Endothelial cell of umbilical vein (primary cell): ENCODE results near the gene TMEM108. TPM values are rescaled to one million over a fixed set of nuclear protein-coding genes. Genes with fewer than 3 reads are reported as not detected.

ENCODE experiments used
- BruUV-seq: library from RNA; stranded (reverse); fragments of 400-500 nt; replicated peaks from 2 replicates; lab custom pipeline; 2021; lab: Mats Ljungman, UMichigan
- CTCF ChIA-PET: fragments of 300-600, 350-600 bp; sonication (Branson Sonifier 250); formaldehyde crosslinking; loops from one replicate; lab custom pipeline; 2021; ENCODE audit warnings: antibody characterized with exemption, inconsistent platforms; lab: Charles Lee
- POLR2A ChIA-PET: fragments of 300-600, 350-600 bp; sonication (Branson Sonifier 250); formaldehyde crosslinking; loops from one replicate; lab custom pipeline; 2021; ENCODE audit warnings: antibody characterized with exemption, inconsistent platforms; lab: Charles Lee
- DNase-seq: peaks from one replicate; pipeline ENCODE4 v3.0.0-alpha.2; 2011; ENCODE audit warnings: low read depth, low spot score
- FAIRE-seq: peaks from 2 replicates; lab custom pipeline; 2011; peaks lifted over from hg19 to GRCh38; lab: Jason Lieb, UNC
- H2AFZ ChIP-seq: 2 replicates; pipeline ENCODE4 v1.6.0; 2012; ENCODE audit warnings: low read depth, low read length, control low read depth, inconsistent platforms
- H3K27ac ChIP-seq: 2 replicates; pipeline ENCODE4 v1.5.1; 2011; ENCODE audit warnings: low read depth, mild to moderate bottlenecking, control low read depth, low read length, moderate library complexity; ENCODE audit not compliant: insufficient read depth
- H3K27me3 ChIP-seq, 2 experiments: 2 replicates each; pipeline versions ENCODE4 v1.6.0 to v1.6.1; 2011; ENCODE audit warnings: low read length in 2 of 2, mixed read lengths in 1 of 2; ENCODE audit not compliant: control insufficient read depth in 2 of 2, insufficient read depth in 2 of 2
- H3K36me3 ChIP-seq, 2 experiments: 2 replicates in 1 of 2; 3 replicates in 1 of 2; pipeline ENCODE4 v1.5.1; 2011; ENCODE audit warnings: low read length in 2 of 2, mild to moderate bottlenecking in 1 of 2, moderate library complexity in 1 of 2; ENCODE audit not compliant: control insufficient read depth in 2 of 2, insufficient read depth in 2 of 2; ENCODE audit errors: extremely low read depth in 1 of 2
- H3K4me1 ChIP-seq: 3 replicates; pipeline ENCODE4 v1.5.1; 2011; ENCODE audit warnings: mild to moderate bottlenecking, low read length; ENCODE audit not compliant: control insufficient read depth, insufficient read depth; ENCODE audit errors: extremely low read depth
- H3K4me2 ChIP-seq: 2 replicates; pipeline ENCODE4 v1.6.1; 2011; ENCODE audit warnings: low read length, control low read depth, mixed read lengths; ENCODE audit not compliant: insufficient read depth
- H3K4me3 ChIP-seq, 3 experiments: fragments of 200-600 bp in 1 of 3; sonication (generic), shearing (Covaris generic) in 1 of 3; replicated peaks in 1 of 3; 2 replicates each; pipeline ENCODE4 v1.5.1; 2011 to 2016; ENCODE audit warnings: control low read depth in 3 of 3, low read length in 3 of 3, mild to moderate bottlenecking in 2 of 3, inconsistent platforms in 1 of 3, low read depth in 1 of 3, moderate library complexity in 1 of 3; ENCODE audit not compliant: insufficient read depth in 1 of 3
- H3K79me2 ChIP-seq: 2 replicates; pipeline ENCODE4 v1.6.0; 2012; ENCODE audit warnings: low read length, inconsistent platforms; ENCODE audit not compliant: control insufficient read depth, insufficient read depth
- H3K9ac ChIP-seq: replicated peaks from 2 replicates; pipeline ENCODE3; 2011; ENCODE audit warnings: low read length, control low read depth; ENCODE audit not compliant: insufficient read depth; ENCODE audit errors: extremely low read depth
- H3K9me1 ChIP-seq: replicated peaks from 3 replicates; pipeline ENCODE4 v1.6.0; 2011; ENCODE audit warnings: mild to moderate bottlenecking, low read length; ENCODE audit not compliant: control insufficient read depth, insufficient read depth; ENCODE audit errors: extremely low read depth
- H3K9me3 ChIP-seq: replicated peaks from 2 replicates; pipeline ENCODE4 v1.5.1; 2012; ENCODE audit warnings: low read length, inconsistent platforms; ENCODE audit not compliant: control insufficient read depth, insufficient read depth
- H4K20me1 ChIP-seq: replicated peaks from 2 replicates; pipeline ENCODE3; 2011; ENCODE audit warnings: mild to moderate bottlenecking, low read length; ENCODE audit not compliant: control insufficient read depth, insufficient read depth; ENCODE audit errors: extremely low read depth
- EZH2 ChIP-seq: IDR thresholded peaks from 2 replicates; pipeline ENCODE4 v1.6.1; 2012; ENCODE audit warnings: borderline replicate concordance, low read depth, mild to moderate bottlenecking, moderate library complexity, low read length, inconsistent platforms; ENCODE audit not compliant: severe bottlenecking
- FOS ChIP-seq: IDR thresholded peaks from 2 replicates; pipeline ENCODE4 v1.6.1; 2011; ENCODE audit warnings: mild to moderate bottlenecking, low read length, moderate library complexity, borderline replicate concordance; ENCODE audit not compliant: insufficient read depth
- GATA2 ChIP-seq: IDR thresholded peaks from 2 replicates; pipeline ENCODE4 v1.7.0; 2011; ENCODE audit warnings: low read depth, mild to moderate bottlenecking, moderate library complexity, mixed read lengths, low read length; ENCODE audit not compliant: insufficient read length, insufficient read depth
- JUN ChIP-seq: IDR thresholded peaks from 2 replicates; pipeline ENCODE4 v1.6.1; 2011; ENCODE audit warnings: borderline replicate concordance, low read depth; ENCODE audit not compliant: insufficient read length, insufficient read depth
- MYC ChIP-seq: IDR thresholded peaks from one replicate; pipeline ENCODE4 v1.6.1; 2011; ENCODE audit warnings: mild to moderate bottlenecking, low read depth, low read length
- POLR2A ChIP-seq: IDR thresholded peaks from 2 replicates; pipeline ENCODE4 v1.6.1; 2012; ENCODE audit warnings: low read depth, mild to moderate bottlenecking, control low read depth, low read length
- POLR2AphosphoS5 ChIP-seq: IDR thresholded peaks from 2 replicates; pipeline ENCODE4 v1.6.1; 2012; ENCODE audit warnings: low read depth, mild to moderate bottlenecking, control low read depth, low read length, moderate library complexity; ENCODE audit not compliant: insufficient read depth
- dilution Hi-C: fragments of 300-500 bp; cut with MboI; formaldehyde crosslinking; loops from one replicate; pipeline ENCODE4 v1.15.0; 2019; ENCODE audit warnings: low sequenced_read_pairs; ENCODE audit not compliant: extremely low pct_ligation_motif_present
- intact Hi-C: fragments of 100-400 bp; cut with micrococcal nuclease; formaldehyde crosslinking; loops from one replicate; pipeline ENCODE4 v1.10.0; 2022
- polyA plus RNA-seq, 4 experiments: library from polyadenylated mRNA; depleted of rRNA in 3 of 4; stranded (reverse) in 3 of 4; unstranded in 1 of 4; fragments of >200 nt; gene quantifications; 2 replicates each; pipeline versions ENCODE4 v1.2.1 to v1.2.3, GENCODE V29; 2011 to 2012; ENCODE audit warnings: missing spikeins in 1 of 4
- total RNA-seq: library from RNA; stranded (reverse); gene quantifications from 2 replicates; pipeline ENCODE4 v1.2.3, GENCODE V29; 2021
- TF ChIP-seq, protein P1 (sequence below), 2 donors: IDR thresholded peaks; 1 replicate in 1 of 2; 2 replicates in 1 of 2; pipeline ENCODE4 v1.5.1; 2011; ENCODE audit warnings: low read length in 2 of 2, mild to moderate bottlenecking in 2 of 2, moderate library complexity in 2 of 2, control low read depth in 1 of 2, inconsistent platforms in 1 of 2, low read depth in 1 of 2; ENCODE audit not compliant: insufficient read depth in 1 of 2; ENCODE audit errors: extremely low read depth in 1 of 2
- TF ChIP-seq, protein P2 (sequence below): IDR thresholded peaks from 2 replicates; pipeline ENCODE4 v1.6.1; 2011; ENCODE audit not compliant: insufficient read depth, insufficient read length

TMEM108 gene
- total and polyA plus RNA-seq, 2 donors (not counting 3 experiments of a cell fraction or from before 2014, with no cell fraction given) = 0.40 to 1.1 TPM

DNA sequence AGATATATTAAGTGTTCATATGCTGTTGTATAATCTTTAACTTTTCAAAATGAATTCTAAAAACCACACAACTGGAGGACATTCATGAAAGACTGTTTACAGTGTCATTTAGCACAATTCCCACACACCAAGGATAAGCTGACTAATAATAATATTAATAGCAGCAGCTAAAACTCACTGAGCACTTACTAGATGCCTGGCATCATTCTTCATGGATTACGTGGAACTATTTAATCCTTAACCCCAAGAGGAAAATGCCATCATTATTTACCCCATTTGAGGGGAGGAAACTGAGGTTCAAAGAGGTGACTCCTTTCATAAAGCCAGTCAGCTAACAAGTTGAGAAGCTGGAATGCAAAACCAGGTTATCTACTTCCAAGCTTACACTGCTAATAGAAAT is 77.0 kb downstream of the TMEM108 start:
- Histone ChIP-seq H3K27me3 (peaks cover 0 to under 1% of the 10 kb centered on the region in 2 experiments), H3K79me2 (no peaks in the 10 kb centered on the region), H3K9me3 (no peaks in the 10 kb centered on the region), H3K36me3 (no peaks in the 10 kb centered on the region), H4K20me1 (no peaks in the 10 kb centered on the region), H3K9me1 (no peaks in the 10 kb centered on the region), H3K4me3 (no peak overlapping the region), H2AFZ (no peak overlapping the region), H3K4me2 (no peak overlapping the region), H3K27ac (no peak overlapping the region), H3K4me1 (no peaks in the 10 kb centered on the region), H3K9ac (no peak overlapping the region)
- DNase-seq (no peak), FAIRE-seq (no peak)
- intact Hi-C loops = no loop called here
- ChIA-PET CTCF (no interaction called here), POLR2A (no interaction called here)
- no TSS peak for BruUV-seq
- TF ChIP-seq JUN (no peak), POLR2AphosphoS5 (no peak), EZH2 (no peak), GATA2 (no peak), MYC (no peak), FOS (no peak), POLR2A (no peak)
- TF ChIP-seq, protein P1, sequence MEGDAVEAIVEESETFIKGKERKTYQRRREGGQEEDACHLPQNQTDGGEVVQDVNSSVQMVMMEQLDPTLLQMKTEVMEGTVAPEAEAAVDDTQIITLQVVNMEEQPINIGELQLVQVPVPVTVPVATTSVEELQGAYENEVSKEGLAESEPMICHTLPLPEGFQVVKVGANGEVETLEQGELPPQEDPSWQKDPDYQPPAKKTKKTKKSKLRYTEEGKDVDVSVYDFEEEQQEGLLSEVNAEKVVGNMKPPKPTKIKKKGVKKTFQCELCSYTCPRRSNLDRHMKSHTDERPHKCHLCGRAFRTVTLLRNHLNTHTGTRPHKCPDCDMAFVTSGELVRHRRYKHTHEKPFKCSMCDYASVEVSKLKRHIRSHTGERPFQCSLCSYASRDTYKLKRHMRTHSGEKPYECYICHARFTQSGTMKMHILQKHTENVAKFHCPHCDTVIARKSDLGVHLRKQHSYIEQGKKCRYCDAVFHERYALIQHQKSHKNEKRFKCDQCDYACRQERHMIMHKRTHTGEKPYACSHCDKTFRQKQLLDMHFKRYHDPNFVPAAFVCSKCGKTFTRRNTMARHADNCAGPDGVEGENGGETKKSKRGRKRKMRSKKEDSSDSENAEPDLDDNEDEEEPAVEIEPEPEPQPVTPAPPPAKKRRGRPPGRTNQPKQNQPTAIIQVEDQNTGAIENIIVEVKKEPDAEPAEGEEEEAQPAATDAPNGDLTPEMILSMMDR (IDR thresholded peaks at IDR 0.05; ENCODE audit: extremely low read depth in 1 of 2, insufficient read depth in 1 of 2, low read depth in 1 of 2, low read length in 2 of 2) = no peak
- TF ChIP-seq, protein P2, sequence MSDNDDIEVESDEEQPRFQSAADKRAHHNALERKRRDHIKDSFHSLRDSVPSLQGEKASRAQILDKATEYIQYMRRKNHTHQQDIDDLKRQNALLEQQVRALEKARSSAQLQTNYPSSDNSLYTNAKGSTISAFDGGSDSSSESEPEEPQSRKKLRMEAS = no peak
- dilution Hi-C loops = no loop called here
